Ramos (cell line): ENCODE measurements around the gene CMKLR1.

Experiments used
- in situ Hi-C: fragments of 300-500 bp; cut with MboI; formaldehyde crosslinking; loops from one replicate; pipeline ENCODE4 v1.14.3; 2022; ENCODE audit warnings: low sequenced_read_pairs; ENCODE audit not compliant: unreplicated experiment

Gene CMKLR1

DNA sequence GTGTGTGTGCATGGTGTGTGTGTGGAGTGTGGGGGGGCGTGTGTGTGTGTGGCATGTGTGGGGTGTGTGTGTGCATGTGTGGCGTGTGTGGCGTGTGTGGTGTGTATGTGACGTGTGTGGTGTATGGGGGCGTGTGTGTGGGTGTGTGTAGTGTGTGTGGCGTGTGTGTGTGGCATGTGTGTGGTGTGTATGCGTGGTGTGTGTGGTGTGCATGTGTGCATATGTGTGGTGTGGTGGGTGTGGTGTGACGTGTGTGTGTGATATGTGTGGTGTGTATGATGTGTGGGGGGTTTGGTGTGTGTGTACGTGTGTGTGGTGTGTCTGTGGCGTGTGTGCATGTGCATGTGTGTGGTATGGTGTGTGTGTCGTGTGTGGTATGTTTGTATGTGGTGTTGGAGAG, 24.1 kb upstream of the CMKLR1 start:
- in situ Hi-C loops, result no loop called here

GRCh38 chr12:108361606-108362005, 22.5 kb upstream of the CMKLR1 start:
- in situ Hi-C loops, result no loop called here

DNA sequence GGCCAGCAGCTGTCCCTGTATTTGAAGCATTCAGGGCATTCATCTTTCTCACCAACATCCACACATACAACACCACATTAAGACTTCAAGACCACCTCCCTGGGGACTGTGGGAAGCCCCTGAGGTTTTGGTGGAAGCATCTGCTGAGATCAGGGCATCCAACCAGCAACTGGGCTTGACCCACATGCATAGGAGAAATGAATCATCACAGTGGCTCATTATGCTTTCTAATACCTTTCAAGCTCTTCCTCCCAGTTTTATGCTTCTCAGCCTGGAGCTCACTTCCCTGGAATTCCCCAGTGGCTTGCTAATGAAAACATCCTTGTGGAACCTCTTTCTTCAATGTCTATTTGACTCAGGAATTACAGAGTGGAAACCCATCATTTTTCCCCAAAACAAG, 21.4 kb upstream of the CMKLR1 start:
- in situ Hi-C loops, result no loop called here

DNA sequence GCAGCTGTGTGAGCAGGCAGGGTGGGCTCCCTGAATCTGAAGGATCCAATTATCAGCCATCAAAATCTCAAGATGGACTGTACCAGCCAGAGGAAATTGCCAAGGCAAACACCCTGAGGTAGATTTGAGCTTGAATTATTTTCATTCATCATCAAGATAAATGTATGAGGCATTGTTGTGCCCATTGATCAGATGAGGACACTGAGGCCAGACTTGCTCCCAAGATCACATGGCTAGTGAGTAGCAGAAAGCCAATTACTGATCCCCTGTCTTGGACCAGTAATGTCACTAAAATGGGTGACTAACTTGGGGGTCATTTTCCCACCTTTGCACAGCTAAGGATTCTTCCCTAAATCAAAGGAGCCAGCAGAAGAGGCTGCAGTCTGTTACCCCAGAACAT, 20.9 kb upstream of the CMKLR1 start:
- in situ Hi-C loops, result no loop called here

GRCh38 chr12:108358580-108358965, 19.5 kb upstream of the CMKLR1 start:
- in situ Hi-C loops, result no loop called here

- in situ Hi-C loops, result no loop called here
Observed at GRCh38 chr12:108357834-108358579, 18.9 kb upstream of the CMKLR1 start.

GRCh38 chr12:108356835-108357806, 18.0 kb upstream of the CMKLR1 start:
- in situ Hi-C loops, result no loop called here

- in situ Hi-C loops, result no loop called here
Observed at GRCh38 chr12:108355069-108355468, 16.0 kb upstream of the CMKLR1 start.

DNA sequence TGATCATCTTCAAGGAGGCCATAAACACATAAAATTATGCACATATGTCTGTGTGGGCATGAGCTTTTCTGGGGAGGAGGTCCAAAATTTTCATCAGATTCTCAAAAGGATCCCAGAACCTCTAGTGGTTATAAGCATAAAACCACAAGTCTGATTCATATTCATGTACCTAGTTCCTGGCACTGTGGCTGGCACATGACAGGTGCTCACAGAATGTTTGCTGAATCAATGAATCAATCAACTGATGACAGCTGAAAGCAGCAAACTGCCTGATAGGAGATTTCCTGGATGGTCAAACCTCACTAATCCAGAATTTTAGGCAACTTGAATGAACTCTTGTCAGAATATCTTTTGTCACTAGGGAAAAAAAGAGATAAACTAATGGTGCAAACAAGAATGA, 13.5 kb upstream of the CMKLR1 start:
- in situ Hi-C loops, result no loop called here

- in situ Hi-C loops, result no loop called here
Observed at GRCh38 chr12:108350511-108350910, 11.4 kb upstream of the CMKLR1 start.

DNA sequence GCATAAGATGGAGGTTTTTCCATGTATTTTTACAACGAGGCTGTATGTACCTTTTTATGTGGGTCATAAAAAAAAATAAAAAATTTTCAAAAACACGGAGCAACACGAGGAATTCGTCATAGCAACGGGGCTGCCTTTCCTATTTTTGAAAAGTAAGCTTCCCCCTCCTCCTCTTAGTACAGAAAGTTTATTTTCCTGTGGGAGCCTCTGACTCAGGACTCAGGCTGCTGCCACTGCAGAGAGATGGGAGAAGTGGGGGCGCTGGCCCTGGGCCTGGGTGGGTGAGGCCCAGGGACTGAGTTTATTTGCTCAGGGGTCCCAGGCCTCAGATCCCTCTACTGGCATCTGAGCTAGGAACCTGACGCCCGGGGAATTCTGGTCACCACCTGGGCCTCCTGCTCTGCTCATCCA, 10.2 kb upstream of the CMKLR1 start:
- in situ Hi-C loops, result no loop called here

DNA sequence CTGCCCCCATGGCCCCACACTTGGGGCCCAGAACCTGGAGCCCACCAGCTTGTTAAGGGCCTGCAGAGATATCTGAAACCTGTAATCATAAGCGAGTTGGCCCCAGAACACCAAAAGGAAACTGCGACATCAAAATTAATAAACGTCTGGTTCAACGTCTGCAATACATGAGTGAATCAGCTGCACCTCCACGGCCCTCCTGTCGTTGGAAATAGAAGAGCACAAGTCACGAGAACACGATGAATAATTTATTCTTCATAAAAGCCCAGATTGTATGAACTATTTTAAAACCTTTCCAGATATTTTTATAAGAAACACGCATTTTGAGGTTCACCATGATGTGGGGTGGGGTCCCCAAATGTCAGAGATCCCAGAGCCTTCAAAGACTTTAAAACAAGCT, 9.7 kb upstream of the CMKLR1 start:
- in situ Hi-C loops, result no loop called here

DNA sequence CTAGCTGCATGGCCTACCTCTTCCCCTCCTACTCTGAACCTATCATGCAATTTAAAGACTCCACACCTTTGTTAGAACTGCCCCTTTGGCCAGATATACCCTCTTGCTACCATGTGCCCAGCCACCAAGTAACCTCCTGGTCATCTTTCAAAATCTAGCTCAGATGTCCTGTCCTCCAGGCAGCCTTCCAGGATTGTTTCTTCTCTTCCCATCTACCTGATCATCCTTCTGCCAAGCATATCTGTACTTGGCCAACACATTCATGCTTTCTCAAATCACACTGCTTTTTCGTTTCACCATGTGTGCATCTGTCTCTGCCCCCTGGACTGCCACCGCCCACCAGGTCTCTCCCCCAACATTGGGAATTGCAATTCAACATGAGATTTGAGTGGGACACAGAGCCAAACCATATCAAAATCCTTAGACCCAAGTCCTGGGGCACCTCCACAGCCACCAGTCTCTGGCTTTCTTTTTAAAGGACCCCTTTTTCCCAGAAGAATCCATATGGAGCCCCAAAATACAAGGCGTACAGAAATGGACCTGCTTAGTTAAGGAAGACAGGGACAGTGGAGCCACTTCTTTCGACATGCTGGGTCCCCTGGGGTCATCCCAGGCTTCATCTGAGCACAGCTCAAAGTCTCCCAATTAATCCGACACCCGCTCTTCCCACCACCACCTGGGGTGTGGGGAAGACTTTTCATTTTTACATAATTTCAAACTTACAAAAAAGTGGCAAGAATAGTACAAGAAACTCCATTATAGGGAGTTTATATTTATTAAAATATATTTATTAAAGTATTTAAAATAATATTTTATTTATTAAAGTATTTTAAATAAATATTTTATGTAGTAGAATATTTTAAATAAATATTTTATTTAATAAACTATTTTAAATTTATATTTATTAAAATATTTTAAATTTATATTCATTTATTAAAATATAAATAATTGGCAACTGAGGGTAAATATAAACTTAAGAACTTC, 7.9 kb upstream of the CMKLR1 start:
- in situ Hi-C loops, result no loop called here

- in situ Hi-C loops, result no loop called here
Observed at GRCh38 chr12:108345716-108346633, 6.9 kb upstream of the CMKLR1 start.

GRCh38 chr12:108342985-108343384, 3.9 kb upstream of the CMKLR1 start:
- in situ Hi-C loops, result no loop called here

GRCh38 chr12:108341854-108342847, 3.0 kb upstream of the CMKLR1 start:
- in situ Hi-C loops, result no loop called here

GRCh38 chr12:108341356-108341755, 2.2 kb upstream of the CMKLR1 start:
- in situ Hi-C loops, result no loop called here

DNA sequence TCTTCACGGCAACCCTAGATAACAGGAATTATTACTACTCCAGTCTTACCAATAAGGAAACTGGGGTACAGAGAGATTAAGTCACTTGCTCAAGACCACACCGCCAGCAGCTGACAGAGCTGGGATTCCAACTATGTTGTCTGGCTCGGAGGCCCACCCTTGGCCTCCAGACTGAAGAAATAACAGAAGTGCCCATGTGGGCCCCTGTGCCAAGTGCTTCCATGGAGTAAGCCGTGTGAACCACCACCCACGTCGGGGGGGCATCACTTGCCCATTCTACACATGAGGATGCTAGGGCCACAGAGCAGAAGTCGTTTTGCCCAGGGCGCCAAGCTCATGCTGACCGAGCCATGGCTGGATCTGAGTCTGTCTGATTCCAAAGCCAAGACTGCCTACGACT, 926 bp upstream of the CMKLR1 start:
- in situ Hi-C loops, result no loop called here
